Osteocyte (in vitro differentiated cells): ENCODE measurements around the gene AMBRA1. TPM values are rescaled to one million over a fixed set of nuclear protein-coding genes. Genes with fewer than 3 reads are reported as not detected.
A peak's percentile ranks its signal among the peaks of the same experiment; 100 is the strongest.

Experiments
- DNase-seq: peaks from one replicate; pipeline ENCODE4 v3.0.0; 2021; ENCODE audit warnings: mixed read lengths; ENCODE audit not compliant: unreplicated experiment; ENCODE audit errors: extremely low spot score
- H3K27ac Mint-ChIP-seq: one replicate; pipeline ENCODE4 v1.8.0; 2021; ENCODE audit warnings: mild to moderate bottlenecking, mixed read lengths; ENCODE audit not compliant: unreplicated experiment
- H3K27me3 Mint-ChIP-seq: one replicate; pipeline ENCODE4 v1.8.0; 2021; ENCODE audit warnings: mixed read lengths; ENCODE audit not compliant: unreplicated experiment
- H3K36me3 Mint-ChIP-seq: one replicate; pipeline ENCODE4 v1.8.0; 2021; ENCODE audit warnings: mixed read lengths; ENCODE audit not compliant: unreplicated experiment
- H3K4me1 Mint-ChIP-seq: one replicate; pipeline ENCODE4 v1.8.0; 2021; ENCODE audit warnings: mixed read lengths; ENCODE audit not compliant: unreplicated experiment
- H3K4me3 Mint-ChIP-seq: one replicate; pipeline ENCODE4 v1.8.0; 2021; ENCODE audit warnings: mild to moderate bottlenecking, moderate library complexity, mixed read lengths; ENCODE audit not compliant: unreplicated experiment
- H3K9me3 Mint-ChIP-seq: one replicate; pipeline ENCODE4 v1.8.0; 2021; ENCODE audit warnings: mixed read lengths; ENCODE audit not compliant: unreplicated experiment
- CTCF ChIP-seq: fragments of 200-600 bp; sonication (generic); IDR thresholded peaks from 2 replicates; pipeline ENCODE4 v1.5.0; 2021; ENCODE audit warnings: antibody characterized with exemption, mild to moderate bottlenecking, moderate library complexity
- total RNA-seq: library from RNA; stranded (reverse); gene quantifications from 2 replicates; pipeline ENCODE4 v1.2.1, GENCODE V29; 2021

AMBRA1 gene
- total RNA-seq, 1 donor from 2014 or later: 32.1 TPM

DNA sequence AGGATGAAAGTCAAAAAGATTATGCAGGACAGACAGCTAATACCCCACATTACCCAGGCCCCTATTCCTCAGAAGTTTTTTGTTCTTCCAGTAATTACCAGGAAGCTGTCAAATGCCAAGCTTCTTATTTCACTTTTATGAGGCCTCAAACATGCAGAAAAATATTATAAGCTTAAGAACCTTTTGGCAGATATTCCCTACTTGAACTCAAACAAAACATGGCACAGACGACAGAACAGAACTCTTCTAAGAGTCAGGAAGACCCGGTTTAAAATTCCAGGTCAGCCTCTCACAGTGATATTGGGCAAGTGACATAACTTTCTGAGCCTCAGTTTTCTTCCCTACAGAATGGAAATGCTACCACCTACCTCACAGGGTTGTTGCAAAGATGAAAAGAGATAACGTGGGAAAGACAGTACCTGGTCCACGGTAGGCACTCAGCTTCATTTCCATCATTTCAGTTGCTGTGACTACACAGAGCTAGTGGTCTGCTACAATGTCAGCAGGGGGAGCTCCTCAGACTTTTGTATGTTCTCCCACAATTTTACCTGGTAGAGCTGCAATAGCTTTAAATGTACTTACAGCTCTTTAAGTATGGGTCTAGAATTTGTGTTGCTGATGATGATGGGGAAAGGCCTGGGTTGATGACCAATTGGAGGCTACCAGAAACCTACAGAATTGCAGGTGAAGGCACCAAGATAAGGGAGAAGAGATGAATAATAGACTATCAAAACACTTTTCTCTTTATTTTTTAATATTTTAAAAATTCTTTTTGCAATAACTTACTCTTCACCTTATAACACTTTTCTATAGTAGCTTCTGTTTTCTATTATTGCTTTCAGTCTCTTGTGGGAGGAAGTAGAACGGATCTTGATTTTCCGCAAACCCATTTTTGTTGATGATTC lies 103.9 kb downstream of the AMBRA1 start:
- TF ChIP-seq CTCF: peak; percentile 71
- H3K36me3 Mint-ChIP-seq: peaks cover 11% of the 10 kb centered on the region
- no peak for DNase-seq
- no peaks in the 10 kb centered on the region for H3K27me3 Mint-ChIP-seq
- H3K4me1 Mint-ChIP-seq: peaks cover 7% of the 10 kb centered on the region
- H3K27ac Mint-ChIP-seq: no peak overlapping the region
- H3K9me3 Mint-ChIP-seq: no peaks in the 10 kb centered on the region
- no peak overlapping the region for H3K4me3 Mint-ChIP-seq

DNA sequence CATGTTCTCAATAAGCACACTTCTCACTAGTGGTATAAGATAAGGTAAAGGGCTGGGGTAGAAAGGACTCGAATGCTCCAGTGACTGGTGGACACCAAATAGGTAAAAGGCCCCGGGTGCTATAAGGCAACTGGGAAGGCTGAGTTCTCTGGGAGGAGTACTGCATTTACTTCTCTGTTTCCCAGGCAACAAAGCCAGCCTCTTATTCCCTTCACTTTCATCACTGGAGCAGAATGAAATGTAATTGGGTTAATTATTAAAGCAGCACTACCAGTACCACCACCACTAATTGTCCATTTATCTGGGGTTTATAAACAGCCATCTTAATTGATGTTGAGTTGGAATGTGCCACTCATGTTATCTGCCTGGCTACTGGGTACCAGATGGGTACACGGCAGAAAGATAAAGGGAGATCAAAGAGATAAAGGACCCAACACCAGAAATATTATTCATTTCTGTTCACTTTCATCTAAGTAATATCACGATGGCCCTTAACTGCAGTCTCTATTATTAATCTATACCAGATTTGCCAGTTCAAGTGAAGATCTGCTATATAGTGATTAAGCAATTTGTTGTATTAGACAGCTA lies 107.9 kb downstream of the AMBRA1 start:
- Mint-ChIP-seq H3K27ac (no peak overlapping the region), H3K9me3 (no peaks in the 10 kb centered on the region), H3K36me3 (peaks cover 4% of the 10 kb centered on the region), H3K4me3 (no peak overlapping the region), H3K27me3 (no peaks in the 10 kb centered on the region), H3K4me1 (peaks cover 3% of the 10 kb centered on the region)
- DNase-seq: no peak
- no peak for TF ChIP-seq CTCF

DNA sequence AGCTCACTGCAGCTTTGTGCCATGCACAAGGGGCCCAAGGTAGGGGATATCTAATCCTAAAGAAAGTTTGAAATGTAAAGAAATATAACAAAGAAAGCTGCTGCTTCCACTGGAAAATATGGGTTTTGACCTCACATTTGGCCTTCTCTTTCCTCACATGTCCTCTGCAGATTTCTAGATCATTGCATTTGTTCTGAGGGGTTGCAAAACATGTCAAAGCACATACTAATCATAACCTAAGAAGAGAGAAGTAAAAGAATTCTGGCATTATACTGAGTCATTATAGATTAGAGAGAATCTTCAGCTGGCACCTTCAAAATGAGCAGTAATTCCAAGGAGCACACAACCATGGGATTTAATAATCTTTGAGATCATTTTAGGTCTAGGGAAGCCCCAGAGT lies 109.7 kb downstream of the AMBRA1 start:
- Mint-ChIP-seq H3K36me3 (peaks cover 4% of the 10 kb centered on the region), H3K4me1 (peaks cover 3% of the 10 kb centered on the region), H3K9me3 (no peaks in the 10 kb centered on the region)

DNA sequence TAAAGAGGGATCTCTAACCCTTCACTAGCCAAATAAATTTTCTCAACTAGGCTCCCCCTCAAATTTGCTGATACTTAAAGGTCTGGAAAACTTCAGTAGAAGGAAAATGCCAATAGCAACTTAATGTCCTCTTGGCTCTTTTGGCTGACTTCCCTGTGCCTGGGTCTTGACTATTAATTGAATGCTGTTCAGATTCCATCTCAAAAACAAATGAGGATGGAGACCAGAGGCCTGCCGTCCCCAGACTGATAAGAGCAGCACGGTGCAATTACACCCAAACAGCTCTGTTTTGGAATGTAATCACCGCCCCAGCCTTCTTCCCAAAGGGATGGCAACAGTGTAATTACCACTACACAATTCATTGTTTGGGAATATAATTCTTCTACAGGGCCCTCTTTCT lies 112.9 kb downstream of the AMBRA1 start:
- Mint-ChIP-seq H3K9me3 (no peaks in the 10 kb centered on the region), H3K4me1 (peaks cover 4% of the 10 kb centered on the region), H3K4me3 (no peak overlapping the region), H3K36me3 (peaks cover 3% of the 10 kb centered on the region), H3K27me3 (no peaks in the 10 kb centered on the region), H3K27ac (no peak overlapping the region)
- no peak for TF ChIP-seq CTCF
- DNase-seq: no peak

More for the DNA sequence above, 109.7 kb downstream of the AMBRA1 start:
- no peak for DNase-seq
- no peaks in the 10 kb centered on the region for H3K27me3 Mint-ChIP-seq
- H3K27ac Mint-ChIP-seq: no peak overlapping the region
- TF ChIP-seq CTCF: no peak
- no peak overlapping the region for H3K4me3 Mint-ChIP-seq

DNA sequence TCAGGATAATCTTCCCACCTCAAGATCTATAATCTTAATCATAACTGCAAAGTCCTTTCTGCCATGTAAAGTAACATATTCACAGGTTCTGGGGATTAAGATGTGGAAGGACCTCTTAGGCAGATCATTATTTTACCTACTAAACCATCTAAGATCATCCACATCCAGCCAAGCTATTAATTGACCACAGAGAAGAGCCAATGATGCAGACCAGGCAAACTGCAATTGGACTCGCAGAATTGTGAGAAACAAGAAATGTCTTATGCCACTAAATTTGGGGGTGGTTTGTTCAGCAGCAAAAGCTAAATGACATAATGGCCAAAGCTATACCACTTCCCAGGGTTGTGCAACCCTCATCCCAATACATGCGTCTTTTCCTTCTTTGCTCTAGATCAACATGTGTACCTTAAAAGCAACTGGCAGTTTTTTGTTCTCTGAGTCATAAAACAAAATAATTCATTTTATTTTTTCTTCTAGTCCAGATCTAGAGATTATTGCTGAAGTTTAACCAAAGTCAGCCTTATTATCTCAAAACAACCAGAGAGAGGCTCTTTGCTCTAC lies 113.6 kb downstream of the AMBRA1 start:
- Mint-ChIP-seq H3K4me3 (no peak overlapping the region), H3K9me3 (no peaks in the 10 kb centered on the region), H3K36me3 (peaks cover 5% of the 10 kb centered on the region), H3K27me3 (no peaks in the 10 kb centered on the region), H3K27ac (no peak overlapping the region), H3K4me1 (peaks cover 8% of the 10 kb centered on the region)
- TF ChIP-seq CTCF: no peak
- no peak for DNase-seq
